ENCODE results near the gene LIMCH1.
"Not testable (repeated sequence)": the region's sequence is repeated elsewhere in the genome, so short reads cannot be mapped to it uniquely, and the experiment has no call there.

LIMCH1 gene

GRCh38 chr4:41645728-41646390 lies 107.9 kb downstream of the LIMCH1 start:
- DNase-seq: no peak

- DNase-seq: no peak
These were observed 108.9 kb downstream of the LIMCH1 start for GRCh38 chr4:41646862-41647261.

GRCh38 chr4:41647383-41647782 lies 109.4 kb downstream of the LIMCH1 start:
- no peak for DNase-seq

- not testable (repeated sequence) for DNase-seq
These were observed 113.2 kb downstream of the LIMCH1 start for GRCh38 chr4:41651150-41651549.

GRCh38 chr4:41652971-41653370 lies 115.0 kb downstream of the LIMCH1 start:
- DNase-seq: no peak

GRCh38 chr4:41653523-41653922 lies 115.6 kb downstream of the LIMCH1 start:
- no peak for DNase-seq

- peak; percentile 53 for DNase-seq
These were observed 117.2 kb downstream of the LIMCH1 start for GRCh38 chr4:41655177-41655576.

- DNase-seq: no peak
These were observed 118.1 kb downstream of the LIMCH1 start for GRCh38 chr4:41656106-41656505.

- DNase-seq: no peak
These were observed 118.9 kb downstream of the LIMCH1 start for GRCh38 chr4:41656572-41657520.

GRCh38 chr4:41657561-41657960 lies 119.6 kb downstream of the LIMCH1 start:
- no peak for DNase-seq

- no peak for DNase-seq
These were observed 120.2 kb downstream of the LIMCH1 start for GRCh38 chr4:41658163-41658562.

- DNase-seq: no peak
These were observed 122.4 kb downstream of the LIMCH1 start for GRCh38 chr4:41660352-41660751.

GRCh38 chr4:41661442-41662076 lies 123.6 kb downstream of the LIMCH1 start:
- peak; percentile 16 for DNase-seq

GRCh38 chr4:41665636-41666207 lies 127.8 kb downstream of the LIMCH1 start:
- no peak for DNase-seq

GRCh38 chr4:41668024-41668423 lies 130.1 kb downstream of the LIMCH1 start:
- DNase-seq: no peak

GRCh38 chr4:41670530-41670929 lies 132.6 kb downstream of the LIMCH1 start:
- no peak for DNase-seq

GRCh38 chr4:41670982-41671381 lies 133.0 kb downstream of the LIMCH1 start:
- no peak for DNase-seq

GRCh38 chr4:41678086-41678816 lies 140.3 kb downstream of the LIMCH1 start:
- peak; percentile 38 for DNase-seq

GRCh38 chr4:41678951-41679350 lies 141.0 kb downstream of the LIMCH1 start:
- no peak for DNase-seq

GRCh38 chr4:41679991-41680390 lies 142.0 kb downstream of the LIMCH1 start:
- no peak for DNase-seq

- no peak for DNase-seq
These were observed 143.1 kb downstream of the LIMCH1 start for GRCh38 chr4:41681054-41681453.

- no peak for DNase-seq
These were observed 145.4 kb downstream of the LIMCH1 start for GRCh38 chr4:41683326-41683725.

- no peak for DNase-seq
These were observed 148.9 kb downstream of the LIMCH1 start for GRCh38 chr4:41686893-41687292.

Data from NCI-H226 (cell line).